GM19035 (cell line): ENCODE measurements around the gene KDM2A.
"Not testable (repeated sequence)": the region's sequence is repeated elsewhere in the genome, so short reads cannot be mapped to it uniquely, and the experiment has no call there.

Experiments used
- ATAC-seq: cut with Tn5 transposase; IDR thresholded peaks from one replicate; pipeline ENCODE4 v1.9.1; 2021; ENCODE audit not compliant: unreplicated experiment

Gene KDM2A

GRCh38 chr11:67233584-67234190, 114.6 kb downstream of the KDM2A start:
- ATAC-seq: no peak

- ATAC-seq: not testable (repeated sequence)
Measured at GRCh38 chr11:67234571-67234970, 115.5 kb downstream of the KDM2A start.

GRCh38 chr11:67237574-67237973, 118.5 kb downstream of the KDM2A start:
- ATAC-seq: no peak

GRCh38 chr11:67238894-67239782, 120.1 kb downstream of the KDM2A start:
- ATAC-seq: no peak

GRCh38 chr11:67239783-67240575, 120.9 kb downstream of the KDM2A start:
- peak; percentile 85 for ATAC-seq

GRCh38 chr11:67240576-67241389, 121.7 kb downstream of the KDM2A start:
- ATAC-seq: no peak

- ATAC-seq: no peak
Measured at GRCh38 chr11:67242548-67242947, 123.5 kb downstream of the KDM2A start.

- ATAC-seq: no peak
Measured at GRCh38 chr11:67243051-67243450, 124.0 kb downstream of the KDM2A start.

- no peak for ATAC-seq
Measured at GRCh38 chr11:67245046-67245445, 126.0 kb downstream of the KDM2A start.

- ATAC-seq: no peak
Measured at GRCh38 chr11:67247946-67248550, 129.0 kb downstream of the KDM2A start.

- ATAC-seq: no peak
Measured at GRCh38 chr11:67248653-67249052, 129.6 kb downstream of the KDM2A start.

- ATAC-seq: no peak
Measured at GRCh38 chr11:67250059-67251043, 131.3 kb downstream of the KDM2A start.

- no peak for ATAC-seq
Measured at GRCh38 chr11:67251841-67252240, 132.8 kb downstream of the KDM2A start.

GRCh38 chr11:67252831-67253239, 133.8 kb downstream of the KDM2A start:
- no peak for ATAC-seq

GRCh38 chr11:67253872-67254624, 135.0 kb downstream of the KDM2A start:
- ATAC-seq: no peak

GRCh38 chr11:67254798-67255197, 135.7 kb downstream of the KDM2A start:
- no peak for ATAC-seq

GRCh38 chr11:67255353-67255752, 136.3 kb downstream of the KDM2A start:
- no peak for ATAC-seq

- no peak for ATAC-seq
Measured at GRCh38 chr11:67255864-67256263, 136.8 kb downstream of the KDM2A start.
